NOMO-1 treated with dmso at 0.1 percent for 144 hours (cell line): ENCODE results near the gene MECR.
"Not testable (repeated sequence)": the region's sequence is repeated elsewhere in the genome, so short reads cannot be mapped to it uniquely, and the experiment has no call there.

Experiments
- DNase-seq: peaks from one replicate; lab custom pipeline; 2025; ENCODE audit not compliant: unreplicated experiment; lab: John Stamatoyannopoulos, UW

The MECR gene

GRCh38 chr1:29237129-29237821 is 6.5 kb upstream of the MECR start:
- DNase-seq: no peak

GRCh38 chr1:29236712-29237128 is 6.0 kb upstream of the MECR start:
- DNase-seq: no peak

- peak; percentile 66 for DNase-seq
Observed at GRCh38 chr1:29235955-29236711, 5.4 kb upstream of the MECR start, which contains the start of gene PTPRU. PTPRU (plus strand) TSS chr1:29236522; CDS start chr1:29236645, 123 bp downstream.

- not testable (repeated sequence) for DNase-seq
Observed at GRCh38 chr1:29234881-29235280, 4.1 kb upstream of the MECR start.

GRCh38 chr1:29234471-29234870 is 3.7 kb upstream of the MECR start:
- no peak for DNase-seq

- no peak for DNase-seq
Observed at GRCh38 chr1:29233693-29234092, 3.0 kb upstream of the MECR start.

GRCh38 chr1:29232387-29232786 is 1.7 kb upstream of the MECR start:
- no peak for DNase-seq

- no peak for DNase-seq
Observed at GRCh38 chr1:29230204-29230552, 556 bp downstream of the MECR start.

- no peak for DNase-seq
Observed at GRCh38 chr1:29227511-29227910, 3.2 kb downstream of the MECR start.

GRCh38 chr1:29225361-29225760 is 5.4 kb downstream of the MECR start:
- DNase-seq: no peak

GRCh38 chr1:29224356-29224837 is 6.3 kb downstream of the MECR start:
- no peak for DNase-seq

GRCh38 chr1:29223521-29223920 is 7.2 kb downstream of the MECR start:
- no peak for DNase-seq

- DNase-seq: no peak
Observed at GRCh38 chr1:29222686-29223085, 8.0 kb downstream of the MECR start.

GRCh38 chr1:29222260-29222659 is 8.5 kb downstream of the MECR start:
- DNase-seq: not testable (repeated sequence)

GRCh38 chr1:29221296-29221695 is 9.4 kb downstream of the MECR start:
- no peak for DNase-seq

- DNase-seq: no peak
Observed at GRCh38 chr1:29218223-29218622, 12.5 kb downstream of the MECR start.

- no peak for DNase-seq
Observed at GRCh38 chr1:29217633-29218032, 13.1 kb downstream of the MECR start.

GRCh38 chr1:29213055-29213454 is 17.7 kb downstream of the MECR start:
- DNase-seq: no peak

GRCh38 chr1:29211086-29212030 is 19.4 kb downstream of the MECR start:
- DNase-seq: no peak

GRCh38 chr1:29210278-29211085 is 20.3 kb downstream of the MECR start:
- no peak for DNase-seq
